H1 (cell line): ENCODE results near the gene CAPN8. TPM values are rescaled to one million over a fixed set of nuclear protein-coding genes. Genes with fewer than 3 reads are reported as not detected.

ENCODE experiments used
- CTCF ChIA-PET: fragments of 300-600 bp; sonication (Branson Sonifier 250); formaldehyde crosslinking; loops from one replicate; lab custom pipeline; 2021; ENCODE audit not compliant: partially characterized antibody; lab: Charles Lee
- POLR2A ChIA-PET: fragments of 300-600 bp; sonication (Branson Sonifier 250); formaldehyde crosslinking; loops from one replicate; lab custom pipeline; 2021; ENCODE audit warnings: inconsistent platforms; ENCODE audit not compliant: partially characterized antibody; lab: Charles Lee
- DNase-seq, 2 experiments: peaks; one replicate each; pipeline versions ENCODE4 v3.0.0 to v3.0.0-alpha.2; 2010 to 2022; ENCODE audit warnings: low spot score in 2 of 2, low read depth in 1 of 2, mixed read lengths in 1 of 2
- FAIRE-seq: peaks from 2 replicates; lab custom pipeline; 2011; peaks lifted over from hg19 to GRCh38; lab: Jason Lieb, UNC
- H2AFZ ChIP-seq: 2 replicates; pipeline ENCODE4 v1.8.1; 2012; ENCODE audit warnings: low read length, inconsistent platforms
- H2AK5ac ChIP-seq: 2 replicates; pipeline ENCODE4 v1.6.1; 2013; ENCODE audit warnings: low read depth, low read length
- H2BK120ac ChIP-seq: replicated peaks from 2 replicates; pipeline ENCODE3; 2013; ENCODE audit warnings: low read depth, low read length, inconsistent platforms
- H2BK12ac ChIP-seq: 2 replicates; pipeline ENCODE4 v1.6.1; 2013; ENCODE audit warnings: low read depth, low read length
- H2BK15ac ChIP-seq: 2 replicates; pipeline ENCODE4 v1.6.1; 2013; ENCODE audit warnings: low read length
- H2BK20ac ChIP-seq: 2 replicates; pipeline ENCODE4 v1.6.1; 2013; ENCODE audit warnings: low read length
- H2BK5ac ChIP-seq: 2 replicates; pipeline ENCODE4 v1.6.1; 2013; ENCODE audit warnings: low read depth, low read length
- H3K14ac ChIP-seq: 2 replicates; pipeline ENCODE4 v1.6.1; 2013; ENCODE audit warnings: inconsistent platforms; ENCODE audit not compliant: insufficient read length
- H3K18ac ChIP-seq: 2 replicates; pipeline ENCODE4 v1.6.1; 2013; ENCODE audit warnings: low read length; ENCODE audit errors: extremely low read depth
- H3K23ac ChIP-seq: 2 replicates; pipeline ENCODE4 v1.6.1; 2013; ENCODE audit warnings: inconsistent platforms; ENCODE audit not compliant: insufficient read length
- H3K23me2 ChIP-seq: 2 replicates; pipeline ENCODE4 v1.6.1; 2013; ENCODE audit warnings: low read depth, low read length
- H3K27ac ChIP-seq: 2 replicates; pipeline ENCODE4 v1.6.1; 2011; ENCODE audit warnings: low read depth, low read length, inconsistent platforms
- H3K27me3 ChIP-seq, 4 experiments: replicated peaks in 1 of 4; 1 replicate in 1 of 4; 2 replicates in 3 of 4; pipeline versions ENCODE4 v1.6.1 to v1.8.1; 2011 to 2013; ENCODE audit warnings: low read length in 3 of 4, mild to moderate bottlenecking in 3 of 4, inconsistent platforms in 2 of 4, mixed read lengths in 2 of 4, moderate library complexity in 1 of 4; ENCODE audit not compliant: control insufficient read depth in 3 of 4, insufficient read depth in 3 of 4; ENCODE audit errors: extremely low read depth in 1 of 4
- H3K36me3 ChIP-seq, 4 experiments: 2 replicates each; pipeline versions ENCODE4 v1.6.1 to v1.8.1; 2011 to 2013; ENCODE audit warnings: mild to moderate bottlenecking in 4 of 4, low read length in 3 of 4, moderate library complexity in 2 of 4, control low read depth in 1 of 4, inconsistent platforms in 1 of 4; ENCODE audit not compliant: insufficient read depth in 4 of 4, control insufficient read depth in 2 of 4
- H3K4ac ChIP-seq: replicated peaks from 2 replicates; pipeline ENCODE3; 2013; ENCODE audit warnings: low read length, low read depth, mixed read lengths, inconsistent platforms; ENCODE audit not compliant: insufficient read length
- H3K4me1 ChIP-seq, 4 experiments: replicated peaks in 1 of 4; 1 replicate in 1 of 4; 2 replicates in 3 of 4; pipeline versions ENCODE4 v1.6.1 to v1.8.1; 2011 to 2013; ENCODE audit warnings: low read length in 3 of 4, inconsistent platforms in 2 of 4, mixed read lengths in 1 of 4; ENCODE audit not compliant: insufficient read depth in 4 of 4, control insufficient read depth in 3 of 4
- H3K4me2 ChIP-seq, 2 experiments: 2 replicates each; pipeline versions ENCODE4 v1.6.1 to v1.8.1; 2011 to 2013; ENCODE audit warnings: low read depth in 2 of 2, low read length in 2 of 2, control low read depth in 1 of 2, inconsistent platforms in 1 of 2, mild to moderate bottlenecking in 1 of 2; ENCODE audit not compliant: insufficient read depth in 1 of 2
- H3K4me3 ChIP-seq, 4 experiments: fragments of 200-600, 300-600 bp in 1 of 4; sonication (generic), shearing (Covaris generic), sonication (Bioruptor Twin) in 1 of 4; 2 replicates each; pipeline versions ENCODE4 v1.5.1 to v1.8.1; 2011 to 2016; ENCODE audit warnings: low read length in 4 of 4, low read depth in 3 of 4, control low read depth in 2 of 4, inconsistent platforms in 2 of 4, mild to moderate bottlenecking in 2 of 4, mixed read lengths in 1 of 4, moderate library complexity in 1 of 4; ENCODE audit not compliant: insufficient read depth in 2 of 4; ENCODE audit errors: extremely low read depth in 1 of 4
- H3K56ac ChIP-seq: replicated peaks from 2 replicates; pipeline ENCODE3; 2013; ENCODE audit warnings: low read depth, mild to moderate bottlenecking, mixed read lengths, low read length, inconsistent platforms; ENCODE audit not compliant: insufficient read length
- H3K79me1 ChIP-seq: 2 replicates; pipeline ENCODE4 v1.6.1; 2013; ENCODE audit warnings: low read depth, low read length, control low read depth
- H3K79me2 ChIP-seq, 2 experiments: 2 replicates each; pipeline versions ENCODE4 v1.6.1 to v1.8.1; 2012 to 2013; ENCODE audit warnings: low read length in 2 of 2, mild to moderate bottlenecking in 2 of 2, inconsistent platforms in 1 of 2; ENCODE audit not compliant: insufficient read depth in 2 of 2, control insufficient read depth in 1 of 2
- H3K9ac ChIP-seq, 4 experiments: replicated peaks in 1 of 4; 1 replicate in 1 of 4; 2 replicates in 3 of 4; pipeline versions ENCODE4 v1.6.1 to v1.8.1; 2011 to 2013; ENCODE audit warnings: low read depth in 3 of 4, low read length in 3 of 4, control low read depth in 2 of 4, mild to moderate bottlenecking in 2 of 4, moderate library complexity in 2 of 4, inconsistent platforms in 1 of 4; ENCODE audit errors: extremely low read depth in 1 of 4
- H3K9me3 ChIP-seq, 2 experiments: 2 replicates each; pipeline versions ENCODE4 v1.6.1 to v1.8.1; 2012 to 2013; ENCODE audit warnings: mild to moderate bottlenecking in 2 of 2, moderate library complexity in 2 of 2, control low read depth in 1 of 2, inconsistent platforms in 1 of 2, low read depth in 1 of 2, low read length in 1 of 2, mixed read lengths in 1 of 2; ENCODE audit not compliant: insufficient read depth in 2 of 2
- H4K20me1 ChIP-seq, 2 experiments: replicated peaks in 1 of 2; 2 replicates each; pipeline versions ENCODE3 to v1.8.1; 2011 to 2013; ENCODE audit warnings: inconsistent platforms in 2 of 2, low read length in 2 of 2, mild to moderate bottlenecking in 1 of 2; ENCODE audit not compliant: insufficient read depth in 2 of 2, control insufficient read depth in 1 of 2
- H4K5ac ChIP-seq: 2 replicates; pipeline ENCODE4 v1.6.1; 2013; ENCODE audit warnings: low read length, low read depth, mixed read lengths, inconsistent platforms; ENCODE audit not compliant: insufficient read length
- H4K8ac ChIP-seq: 2 replicates; pipeline ENCODE4 v1.8.0; 2013; ENCODE audit warnings: mild to moderate bottlenecking, moderate library complexity, low read length, inconsistent platforms; ENCODE audit not compliant: insufficient read depth; ENCODE audit errors: extremely low read depth
- H4K91ac ChIP-seq: replicated peaks from 2 replicates; pipeline ENCODE3; 2013; ENCODE audit warnings: low read length, mixed read lengths, inconsistent platforms; ENCODE audit not compliant: insufficient read length
- ATF3 ChIP-seq: IDR thresholded peaks from 2 replicates; pipeline ENCODE4 v1.6.1; 2011; ENCODE audit warnings: low read depth, mild to moderate bottlenecking, low read length; ENCODE audit not compliant: insufficient read depth
- BCL11A ChIP-seq, 2 experiments: IDR thresholded peaks; one replicate each; pipeline ENCODE4 v1.6.1; 2011; ENCODE audit warnings: low read depth in 2 of 2, low read length in 2 of 2, mild to moderate bottlenecking in 2 of 2
- KDM1A ChIP-seq: fragments of 200-600, 300-600 bp; sonication (generic); IDR thresholded peaks from 2 replicates; pipeline ENCODE4 v1.7.1; 2016; ENCODE audit warnings: mild to moderate bottlenecking, low read length, borderline replicate concordance
- RFX5 ChIP-seq: IDR thresholded peaks from 2 replicates; pipeline ENCODE4 v1.6.1; 2011; ENCODE audit warnings: low read depth, low read length, improper control_type of control experiment, borderline replicate concordance
- USF2 ChIP-seq: IDR thresholded peaks from 2 replicates; pipeline ENCODE4 v1.6.1; 2011; ENCODE audit warnings: low read length, improper control_type of control experiment
- WGBS, 2 experiments: shearing (Covaris generic) in 1 of 2; methylation state at CpG; one replicate each; pipeline versions ENCODE4 v1.1.6 to v1.1.7; 2013 to 2015; ENCODE audit warnings: low lambda C conversion rate in 2 of 2, mixed read lengths in 2 of 2, inconsistent platforms in 1 of 2, low coverage in 1 of 2, missing lambda C conversion rate in 1 of 2; ENCODE audit not compliant: insufficient replicate concordance in 2 of 2, insufficient coverage in 1 of 2, insufficient read length in 1 of 2; ENCODE audit errors: extremely low coverage in 1 of 2, missing lambda C conversion rate in 1 of 2; 5-methylcytosine and 5-hydroxymethylcytosine counted together
- polyA plus RNA-seq, 7 experiments: library from polyadenylated mRNA; depleted of rRNA in 3 of 7; stranded (reverse) in 5 of 7; unstranded in 2 of 7; fragments of >200 nt in 5 of 7; fragments of 200-250 nt in 2 of 7; gene quantifications; 1 replicate in 5 of 7; 2 replicates in 1 of 7; 4 replicates in 1 of 7; pipeline versions ENCODE4 v1.2.1 to v1.2.3, GENCODE V29; 2011 to 2013; ENCODE audit warnings: missing spikeins in 2 of 7, mixed read lengths in 2 of 7
- total RNA-seq: library from RNA; stranded (reverse); fragmentation: NEBNext Ultra II Directional; extraction: Animal tissue kit (Norgen Biotek cat#: 25700); gene quantifications from 2 replicates; pipeline ENCODE4 v1.2.1, GENCODE V29; 2021

Gene CAPN8
- total and polyA plus RNA-seq, 2 of the 8 experiments (the other 6 are each of a cell fraction or from before 2014, with no cell fraction given): 0.20 to 0.26 TPM

- Histone ChIP-seq H2AK5ac (no peak overlapping the region), H2BK15ac (no peak overlapping the region), H3K56ac (no peak overlapping the region), H4K8ac (no peak overlapping the region), H2BK120ac (no peak overlapping the region), H2BK5ac (no peak overlapping the region), H3K23ac (no peak overlapping the region), H2BK20ac (no peak overlapping the region), H3K4me1 (peaks cover 0 to 5% (median 2%) of the 10 kb centered on the region in 4 experiments; a peak in 2 of 7 replicates), H4K5ac (no peak overlapping the region), H3K4ac (no peak overlapping the region), H3K27ac (no peak overlapping the region), H3K27me3 (no peaks in the 10 kb centered on the region), H3K14ac (no peak overlapping the region), H3K4me2 (no peak overlapping the region), H3K36me3 (no peaks in the 10 kb centered on the region), H3K9me3 (peaks cover 0 to 4% of the 10 kb centered on the region in 2 experiments; a peak in 1 of 4 replicates), H3K23me2 (no peaks in the 10 kb centered on the region), H3K79me1 (no peaks in the 10 kb centered on the region), H3K9ac (no peak overlapping the region), H2BK12ac (no peak overlapping the region), H3K79me2 (no peaks in the 10 kb centered on the region), H4K20me1 (no peaks in the 10 kb centered on the region), H4K91ac (no peak overlapping the region), H3K4me3 (no peak overlapping the region), H3K18ac (no peak overlapping the region), H2AFZ (no peak overlapping the region)
- POLR2A ChIA-PET: no interaction called here
- no peak for DNase-seq
- CTCF ChIA-PET: interaction anchor here (0.7 to 1.3 kb wide), 3 partner anchors 20 to 382 kb away, joined by 3 read pairs; no protein-coding TSS in a partner anchor
- WGBS, 2 experiments: 88% methylated on average over 6 of the region's 6 CpGs; no CpG with 5 or more reads in 1 of the 2 experiments
- TF ChIP-seq RFX5: no peak
- TF ChIP-seq USF2: no peak
- no peak for TF ChIP-seq ATF3
- no peak for TF ChIP-seq BCL11A (IDR thresholded peaks at IDR 0.05; ENCODE audit: low read depth in 2 of 2, low read length in 2 of 2)
- no peak for TF ChIP-seq KDM1A
- no peak for FAIRE-seq
Observed at GRCh38 chr1:223512057-223512456, 153.4 kb downstream of the CAPN8 start.
